GM12801 (cell line): ENCODE results near the gene SAP30BP.

Experiments
- TF ChIP-seq, protein P1 (sequence below): IDR thresholded peaks from one replicate; pipeline ENCODE4 v1.5.1; 2011; ENCODE audit warnings: control low read depth; ENCODE audit not compliant: insufficient read length; ENCODE audit errors: extremely low read depth

SAP30BP gene

DNA sequence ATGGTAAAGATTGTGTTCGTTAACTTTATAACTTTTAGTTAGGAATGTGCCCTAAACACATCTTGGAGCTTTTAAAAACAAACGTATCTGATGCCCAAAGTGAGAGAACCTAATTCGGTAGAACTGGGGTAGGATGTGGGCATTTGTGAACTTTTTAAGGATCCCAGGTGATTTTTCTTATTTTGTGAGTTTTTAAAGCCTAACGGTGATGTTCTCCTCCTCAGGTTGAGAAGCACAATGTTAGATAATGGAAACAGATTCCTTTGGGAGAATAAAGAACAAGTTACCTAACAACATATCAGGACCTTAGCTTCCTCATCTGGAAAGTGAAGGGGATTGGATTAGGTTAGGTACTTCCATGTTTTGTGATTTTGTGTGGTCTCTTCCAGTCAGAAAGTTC lies 687 bp downstream of the SAP30BP start:
- TF ChIP-seq, protein P1, sequence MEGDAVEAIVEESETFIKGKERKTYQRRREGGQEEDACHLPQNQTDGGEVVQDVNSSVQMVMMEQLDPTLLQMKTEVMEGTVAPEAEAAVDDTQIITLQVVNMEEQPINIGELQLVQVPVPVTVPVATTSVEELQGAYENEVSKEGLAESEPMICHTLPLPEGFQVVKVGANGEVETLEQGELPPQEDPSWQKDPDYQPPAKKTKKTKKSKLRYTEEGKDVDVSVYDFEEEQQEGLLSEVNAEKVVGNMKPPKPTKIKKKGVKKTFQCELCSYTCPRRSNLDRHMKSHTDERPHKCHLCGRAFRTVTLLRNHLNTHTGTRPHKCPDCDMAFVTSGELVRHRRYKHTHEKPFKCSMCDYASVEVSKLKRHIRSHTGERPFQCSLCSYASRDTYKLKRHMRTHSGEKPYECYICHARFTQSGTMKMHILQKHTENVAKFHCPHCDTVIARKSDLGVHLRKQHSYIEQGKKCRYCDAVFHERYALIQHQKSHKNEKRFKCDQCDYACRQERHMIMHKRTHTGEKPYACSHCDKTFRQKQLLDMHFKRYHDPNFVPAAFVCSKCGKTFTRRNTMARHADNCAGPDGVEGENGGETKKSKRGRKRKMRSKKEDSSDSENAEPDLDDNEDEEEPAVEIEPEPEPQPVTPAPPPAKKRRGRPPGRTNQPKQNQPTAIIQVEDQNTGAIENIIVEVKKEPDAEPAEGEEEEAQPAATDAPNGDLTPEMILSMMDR: no peak

DNA sequence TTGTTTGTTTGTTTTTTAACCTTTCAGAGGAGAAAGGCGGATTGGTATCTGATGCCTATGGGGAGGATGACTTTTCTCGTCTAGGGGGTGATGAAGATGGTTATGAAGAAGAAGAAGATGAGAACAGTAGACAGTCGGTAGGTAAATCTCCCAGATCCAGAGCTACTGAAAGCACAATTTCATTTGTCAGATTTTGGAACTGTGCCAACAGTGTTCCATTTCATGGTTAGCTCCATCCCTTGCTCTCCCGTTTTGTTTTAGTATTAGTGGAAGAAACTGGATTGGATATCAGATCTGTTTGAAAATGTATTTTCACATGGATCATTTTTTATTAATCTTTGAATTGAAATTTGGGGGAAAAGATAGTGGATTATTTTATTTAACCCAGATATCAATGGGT lies 1.4 kb downstream of the SAP30BP start:
- TF ChIP-seq, protein P1: no peak

DNA sequence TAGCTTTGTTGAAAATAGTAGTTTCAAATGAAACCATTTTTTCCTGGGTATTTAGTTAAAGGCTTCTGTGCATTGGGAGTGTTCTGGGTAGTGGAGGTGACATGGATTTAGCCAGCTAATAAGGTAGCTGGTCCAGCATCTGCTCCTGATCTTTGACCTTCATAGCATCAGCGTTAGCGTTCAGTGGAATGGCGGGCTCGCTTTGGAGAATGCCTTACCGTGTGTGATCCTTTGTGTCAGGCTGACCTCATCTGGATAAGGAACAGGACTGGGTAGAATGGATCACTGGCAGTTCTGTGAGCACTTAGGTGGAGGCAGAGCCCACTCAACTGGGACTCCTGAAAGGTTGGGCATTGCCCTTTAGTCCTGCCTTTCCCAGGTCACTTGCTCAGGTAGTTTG lies 3.7 kb downstream of the SAP30BP start:
- TF ChIP-seq, protein P1: no peak

DNA sequence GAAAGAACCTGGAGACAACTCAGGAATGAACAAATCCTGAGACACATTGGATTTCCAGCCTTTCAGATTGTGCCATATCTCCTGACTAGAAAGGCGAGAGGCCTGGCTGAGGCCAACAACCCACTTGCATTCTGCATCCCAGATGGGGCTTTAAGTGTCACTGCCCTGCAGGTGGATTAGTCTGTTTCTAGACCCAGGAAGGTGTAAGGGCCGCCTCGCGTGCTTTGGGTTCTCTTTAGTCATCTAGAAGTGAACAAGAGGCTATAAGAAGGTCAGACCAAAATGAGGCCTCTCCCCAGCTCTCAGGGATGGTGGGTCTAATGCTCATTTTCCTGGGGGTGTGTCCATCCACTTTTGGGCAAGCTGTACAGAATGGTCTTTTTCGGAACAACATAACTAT lies 4.9 kb downstream of the SAP30BP start:
- TF ChIP-seq, protein P1: no peak

DNA sequence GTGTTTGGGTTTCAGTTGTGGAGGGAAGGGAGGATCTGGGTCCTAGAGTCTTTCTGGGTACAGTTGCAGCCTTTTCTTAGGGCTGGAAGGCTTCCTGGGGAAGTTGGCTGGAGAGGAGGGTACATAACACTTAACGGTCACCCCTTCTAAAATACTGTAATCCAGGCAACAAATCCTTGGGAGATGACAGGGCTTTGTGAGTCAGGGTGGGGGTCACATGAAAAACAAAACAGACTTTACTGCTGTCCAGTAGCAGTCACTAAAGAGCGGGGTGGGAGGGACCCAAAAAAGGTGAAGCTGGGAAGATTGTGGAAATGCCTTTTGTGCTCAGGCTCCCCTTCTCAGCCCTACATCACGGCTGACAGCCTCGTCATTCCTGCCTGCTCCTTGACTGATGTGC lies 6.3 kb downstream of the SAP30BP start:
- TF ChIP-seq, protein P1: no peak

DNA sequence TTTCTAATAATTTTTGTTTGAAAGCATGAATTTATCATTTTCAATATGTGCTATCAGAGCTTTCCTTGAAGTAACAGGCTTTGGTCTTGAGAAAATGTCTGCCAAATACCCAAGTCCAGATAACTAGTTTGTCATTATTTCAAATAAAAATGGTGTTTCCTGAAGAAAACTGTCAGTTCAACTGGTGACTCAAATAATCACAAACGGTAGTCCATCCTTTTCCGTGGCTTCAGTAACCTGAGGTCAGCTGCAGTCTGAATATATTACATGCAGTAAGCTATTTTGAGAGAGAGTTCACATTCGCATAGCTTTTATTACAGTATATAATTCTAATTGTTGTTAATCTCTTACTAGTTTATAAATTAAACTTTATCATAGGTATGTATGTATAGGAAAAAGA lies 9.3 kb downstream of the SAP30BP start:
- TF ChIP-seq, protein P1: no peak

DNA sequence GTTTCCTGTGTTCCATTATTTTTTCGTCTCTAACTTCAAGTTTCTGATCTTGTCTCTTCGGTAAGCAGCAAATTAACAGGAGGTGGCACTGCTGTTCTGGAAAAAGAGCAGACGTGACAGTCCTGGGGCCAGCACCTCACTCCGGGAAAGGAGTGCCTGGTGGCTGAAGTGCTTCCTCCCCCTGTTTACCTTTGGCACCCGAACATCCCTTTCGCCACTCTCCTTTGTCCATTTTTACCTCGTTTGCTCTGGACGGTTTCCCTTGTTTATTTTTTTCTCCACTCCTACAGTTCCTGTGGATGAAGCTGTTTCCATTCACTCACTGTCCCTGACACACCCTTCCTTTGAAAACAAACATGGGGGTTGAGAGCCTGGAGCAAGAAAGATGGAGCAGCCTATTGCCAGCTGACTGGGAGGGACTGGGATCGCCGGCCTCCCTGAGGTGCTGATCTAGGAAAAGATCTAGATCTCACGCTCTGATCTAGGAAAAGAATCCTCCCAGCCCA lies 12.6 kb downstream of the SAP30BP start:
- TF ChIP-seq, protein P1: no peak

DNA sequence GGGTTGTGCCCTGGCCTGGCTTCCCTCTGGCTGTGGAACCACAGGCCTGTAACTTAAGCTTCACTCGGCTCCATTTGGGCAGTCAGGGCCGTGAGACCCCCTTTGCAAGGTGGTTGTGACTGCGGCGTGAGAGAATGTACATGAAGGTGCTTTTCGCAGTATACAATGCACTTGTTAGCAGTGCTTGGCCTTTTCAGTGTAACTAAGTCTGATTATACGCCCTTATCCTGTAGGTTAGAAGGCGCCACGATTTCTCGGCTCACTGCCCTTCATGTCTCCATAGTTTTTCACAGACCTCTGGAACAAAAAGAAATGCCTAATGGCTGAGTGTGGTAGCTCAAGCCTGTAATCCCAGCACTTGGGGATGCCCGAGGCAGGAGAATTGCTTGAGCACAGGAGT lies 13.3 kb downstream of the SAP30BP start:
- TF ChIP-seq, protein P1: no peak
